ENCODE results near the gene B3GALT4.

The B3GALT4 gene

GRCh38 chr6:33292996-33293682 is 16.2 kb downstream of the B3GALT4 start:
- no peak for DNase-seq

- DNase-seq, result no peak
Observed at GRCh38 chr6:33294086-33294823, 17.3 kb downstream of the B3GALT4 start.

GRCh38 chr6:33295621-33296369 is 18.9 kb downstream of the B3GALT4 start:
- DNase-seq, result no peak

GRCh38 chr6:33296797-33297405 is 20.0 kb downstream of the B3GALT4 start:
- DNase-seq, result no peak

- DNase-seq, result no peak
Observed at GRCh38 chr6:33297406-33297955, 20.6 kb downstream of the B3GALT4 start.

GRCh38 chr6:33297956-33298772 is 21.2 kb downstream of the B3GALT4 start:
- peak in 4 of 5 donors; percentile 59 to 70 (median 66) for DNase-seq

GRCh38 chr6:33298773-33299236 is 21.9 kb downstream of the B3GALT4 start, which contains the start of gene RGL2:
RGL2 (minus strand) TSS chr6:33298942; CDS start chr6:33298610, 332 bp downstream.
- DNase-seq, result peak; percentile 51 to 74 (median 58)

- peak; percentile 88 to 95 (median 90) for DNase-seq
Observed at GRCh38 chr6:33299237-33299944, 22.5 kb downstream of the B3GALT4 start.

- DNase-seq, result no peak
Observed at GRCh38 chr6:33301877-33302276, 25.0 kb downstream of the B3GALT4 start.

- no peak for DNase-seq
Observed at GRCh38 chr6:33304216-33304615, 27.3 kb downstream of the B3GALT4 start.

GRCh38 chr6:33305052-33305451 is 28.1 kb downstream of the B3GALT4 start:
- no peak for DNase-seq

GRCh38 chr6:33306356-33306755 is 29.4 kb downstream of the B3GALT4 start:
- no peak for DNase-seq

- DNase-seq, result peak; percentile 79 to 87 (median 84)
Observed at GRCh38 chr6:33312361-33313104, 35.6 kb downstream of the B3GALT4 start.

- DNase-seq, result peak in 1 of 5 donors; percentile 21
Observed at GRCh38 chr6:33313105-33313708, 36.3 kb downstream of the B3GALT4 start.

- peak; percentile 77 to 86 (median 83) for DNase-seq
Observed at GRCh38 chr6:33313709-33314514, 37.0 kb downstream of the B3GALT4 start, which contains the start of gene TAPBP. TAPBP (minus strand) TSS chr6:33314078; CDS start chr6:33314041, 37 bp downstream.

- peak; percentile 65 to 77 (median 73) for DNase-seq
Observed at GRCh38 chr6:33314515-33314942, 37.6 kb downstream of the B3GALT4 start.

GRCh38 chr6:33314943-33315792 is 38.2 kb downstream of the B3GALT4 start:
- no peak for DNase-seq

Measured in T-helper 1 cell (primary cell).